HG02610 (cell line): ENCODE data around the gene SH2D3A.

Experiments used
- ATAC-seq: cut with Tn5 transposase; IDR thresholded peaks from one replicate; pipeline ENCODE4 v1.9.1; 2021; ENCODE audit warnings: mild to moderate bottlenecking, moderate library complexity; ENCODE audit not compliant: unreplicated experiment

SH2D3A gene

DNA sequence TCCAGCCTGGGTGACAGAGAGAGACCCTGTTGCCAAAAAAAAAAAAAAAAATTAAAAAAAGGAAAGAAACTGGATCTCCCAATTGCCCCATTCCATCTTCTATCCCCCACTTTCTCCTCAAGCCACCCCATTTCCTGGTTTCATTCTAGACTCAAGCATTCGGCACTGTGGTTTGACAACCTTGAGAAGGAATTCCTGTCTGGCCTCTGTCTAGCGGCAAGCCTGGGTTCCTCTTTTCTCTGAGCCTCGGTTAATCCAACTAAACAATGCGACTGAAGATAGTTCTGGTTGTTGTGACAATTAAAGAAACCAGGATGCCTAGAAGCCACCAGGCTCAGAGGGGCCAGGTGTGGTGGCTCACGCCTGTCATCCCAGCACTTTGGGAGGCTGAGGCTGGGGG, 43.5 kb downstream of the SH2D3A start:
- no peak for ATAC-seq

DNA sequence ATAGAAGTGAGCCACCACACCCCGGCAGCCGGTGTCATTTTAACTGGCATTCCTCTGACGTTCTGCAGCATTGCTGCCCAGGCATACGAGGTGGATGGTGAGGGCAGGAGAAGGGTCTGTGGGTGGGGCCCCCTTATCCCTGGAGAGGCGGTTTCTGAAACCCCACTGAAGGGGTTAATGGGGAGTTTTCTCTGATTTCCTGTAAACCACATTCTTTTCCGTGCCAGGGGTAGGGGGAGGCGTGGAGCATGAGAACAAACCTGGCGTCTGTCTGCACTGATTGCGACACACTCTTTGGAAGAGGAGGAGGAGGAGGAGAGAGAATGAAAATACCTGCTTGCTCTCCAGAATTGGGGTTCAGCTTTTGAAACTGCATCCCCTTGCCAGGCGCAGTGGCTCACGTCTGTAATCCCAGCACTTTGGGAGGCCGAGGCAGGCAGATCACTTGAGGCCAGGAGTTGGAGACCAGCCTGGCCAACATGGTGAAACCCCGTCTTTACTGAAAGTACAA, 44.1 kb downstream of the SH2D3A start:
- no peak for ATAC-seq

- no peak for ATAC-seq
Observed at GRCh38 chr19:6721773-6722172, 45.5 kb downstream of the SH2D3A start.

DNA sequence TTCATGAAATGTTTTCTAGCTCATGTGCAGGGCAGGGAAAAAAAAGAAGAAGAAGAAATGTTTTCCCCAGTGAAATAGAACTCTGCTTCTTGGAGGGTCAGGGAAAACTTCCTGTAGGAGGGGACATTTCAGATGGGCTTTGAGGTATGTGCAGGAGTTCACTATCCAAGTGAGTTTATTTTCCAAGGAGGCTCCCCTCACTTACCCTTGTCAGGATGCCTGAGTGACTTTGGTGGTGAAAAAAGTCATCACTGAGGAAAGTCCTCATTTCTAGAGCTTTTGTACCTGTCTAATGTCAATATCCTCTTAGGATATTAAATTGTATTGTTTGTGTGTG, 46.1 kb downstream of the SH2D3A start:
- ATAC-seq: no peak

DNA sequence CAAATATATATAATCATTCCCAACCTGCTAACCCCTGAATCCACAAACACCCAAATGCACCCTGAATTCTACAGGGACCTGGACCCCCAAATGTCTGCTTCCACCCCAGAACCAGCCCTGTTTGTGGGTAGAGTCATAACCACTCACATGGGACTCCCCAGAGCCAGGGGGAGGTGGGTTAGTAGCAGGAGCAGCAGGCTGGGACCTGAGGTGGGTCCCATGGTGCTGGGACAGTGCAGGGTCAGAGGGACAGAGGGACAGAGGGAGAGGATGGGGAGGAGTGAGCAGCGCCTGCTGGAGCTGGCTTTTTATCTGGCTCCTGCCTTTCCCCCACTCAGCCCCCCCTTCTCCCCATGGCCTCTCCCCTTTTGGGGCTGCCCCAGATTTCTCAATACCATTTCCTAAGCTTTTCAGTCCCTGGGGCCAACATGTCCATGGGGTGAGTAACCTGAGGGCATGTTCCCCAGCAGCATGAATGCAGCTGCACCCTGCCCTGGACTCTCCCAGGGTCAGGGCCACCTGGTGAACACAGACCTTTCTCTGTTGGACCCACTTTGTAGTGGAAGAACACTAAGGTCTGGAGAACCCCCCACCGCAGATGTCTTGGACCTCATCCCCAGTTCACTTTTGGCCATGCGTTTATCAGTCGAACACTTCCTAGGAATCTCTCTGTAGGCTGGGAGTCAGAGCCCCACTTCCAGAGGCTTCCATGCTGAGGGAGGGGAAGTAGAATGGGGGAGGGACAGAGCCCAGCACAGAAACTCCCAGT, 46.7 kb downstream of the SH2D3A start, which contains the start of gene C3:
C3 (minus strand) TSS at position 282 of the 769 bp plus-strand sequence; CDS start at position 221, 61 bp downstream.
- ATAC-seq: no peak

GRCh38 chr19:6719992-6720368, 47.3 kb downstream of the SH2D3A start:
- no peak for ATAC-seq

DNA sequence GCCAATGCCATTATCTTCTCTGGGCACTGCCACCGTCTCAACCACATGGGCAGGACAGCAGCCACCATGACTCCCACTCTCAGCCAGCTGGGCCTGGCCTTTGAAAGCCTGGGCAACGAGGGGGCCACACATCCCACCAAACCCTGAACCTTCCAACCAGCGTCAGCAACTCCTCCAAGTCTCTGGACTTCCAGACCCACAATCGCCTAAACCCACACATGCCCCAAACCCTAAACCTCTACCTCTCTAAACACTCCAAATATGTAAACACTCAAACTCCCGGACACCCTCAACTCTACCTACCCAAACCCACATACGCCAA, 47.7 kb downstream of the SH2D3A start:
- no peak for ATAC-seq

DNA sequence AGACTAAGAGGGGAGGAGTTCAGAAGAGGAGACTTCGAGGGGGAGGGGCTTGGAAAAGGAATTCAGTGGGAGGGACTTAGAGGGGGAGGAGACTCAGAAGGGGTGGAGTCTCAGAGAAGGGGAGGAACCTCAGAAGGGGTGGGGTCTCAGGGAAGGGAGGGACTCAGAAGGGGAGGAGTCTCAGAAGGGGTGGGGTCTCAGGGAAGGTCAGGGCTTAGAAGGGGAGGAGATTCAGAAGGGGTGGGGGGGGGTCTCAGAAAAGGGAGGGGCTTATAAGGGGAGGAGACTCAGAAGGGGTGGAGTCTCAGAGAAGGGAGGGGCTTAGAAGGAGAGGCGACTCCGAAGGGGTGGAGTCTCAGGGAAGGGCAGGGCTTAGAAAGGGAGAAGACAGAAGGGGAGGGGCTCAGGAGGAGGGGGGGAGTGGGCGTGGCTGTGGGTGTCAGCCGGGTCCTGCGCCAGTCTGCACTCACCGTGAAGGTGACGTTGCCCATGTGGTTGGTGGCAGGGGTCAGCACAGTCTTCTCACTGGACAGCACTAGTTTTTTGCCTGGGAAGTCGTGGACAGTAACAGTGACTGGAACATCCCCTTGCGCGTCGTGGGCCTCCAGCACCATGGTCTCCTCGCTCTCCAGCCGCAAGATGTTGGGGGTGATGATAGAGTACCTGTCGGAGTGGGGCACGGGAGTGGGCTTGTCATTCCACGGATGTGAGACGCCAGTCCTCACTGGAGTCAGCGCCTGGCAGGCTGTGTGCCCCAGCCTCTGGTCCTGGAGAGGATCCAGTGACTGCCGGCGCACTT, 48.3 kb downstream of the SH2D3A start:
- ATAC-seq: no peak

GRCh38 chr19:6718111-6718740, 49.0 kb downstream of the SH2D3A start:
- ATAC-seq: no peak

DNA sequence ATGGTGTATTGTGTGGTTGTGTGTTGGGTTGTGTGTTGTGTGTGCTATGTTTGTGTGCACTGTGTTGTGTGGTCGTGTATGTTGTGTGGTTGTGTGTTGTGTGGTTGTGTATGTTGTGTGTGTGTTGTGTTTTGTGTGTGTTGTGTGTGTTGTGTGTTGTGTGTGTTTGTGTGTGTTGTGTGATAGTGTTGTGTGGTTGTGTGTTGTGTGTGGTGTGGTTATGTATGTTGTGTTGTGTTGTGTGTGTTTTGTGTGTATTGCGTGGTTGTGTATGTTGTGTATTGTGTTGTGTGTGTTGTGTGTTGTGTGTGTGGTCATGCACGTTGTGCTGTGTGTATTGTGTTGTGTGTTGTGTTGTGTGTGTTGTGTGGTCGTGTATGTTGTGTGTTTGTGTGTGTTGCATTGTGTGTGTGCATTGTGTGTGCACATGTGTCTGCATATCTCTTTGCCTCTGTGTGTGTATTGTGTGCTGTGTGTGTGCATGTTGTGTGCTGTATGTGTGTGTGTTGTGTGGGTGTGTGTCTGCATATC, 49.7 kb downstream of the SH2D3A start:
- no peak for ATAC-seq

GRCh38 chr19:6717036-6717435, 50.2 kb downstream of the SH2D3A start:
- ATAC-seq: no peak

DNA sequence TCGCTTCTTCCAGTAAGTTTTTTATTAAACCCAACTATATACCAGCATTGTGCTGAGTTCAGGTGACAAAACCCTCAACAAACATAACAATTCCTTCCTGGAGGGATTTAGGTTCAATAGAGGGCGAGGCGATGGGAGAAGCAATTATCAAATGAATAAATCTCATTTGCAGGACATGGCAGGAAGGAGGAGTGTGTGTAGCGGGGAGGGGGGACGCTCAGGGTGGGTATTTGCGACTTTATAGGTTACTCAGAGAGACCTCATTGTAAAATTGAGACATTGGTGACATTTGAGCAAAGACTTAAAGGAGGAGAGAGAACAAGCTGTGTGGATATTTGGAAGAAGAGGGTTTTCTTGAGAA, 50.6 kb downstream of the SH2D3A start:
- no peak for ATAC-seq

GRCh38 chr19:6714749-6715555, 52.3 kb downstream of the SH2D3A start:
- ATAC-seq: no peak

DNA sequence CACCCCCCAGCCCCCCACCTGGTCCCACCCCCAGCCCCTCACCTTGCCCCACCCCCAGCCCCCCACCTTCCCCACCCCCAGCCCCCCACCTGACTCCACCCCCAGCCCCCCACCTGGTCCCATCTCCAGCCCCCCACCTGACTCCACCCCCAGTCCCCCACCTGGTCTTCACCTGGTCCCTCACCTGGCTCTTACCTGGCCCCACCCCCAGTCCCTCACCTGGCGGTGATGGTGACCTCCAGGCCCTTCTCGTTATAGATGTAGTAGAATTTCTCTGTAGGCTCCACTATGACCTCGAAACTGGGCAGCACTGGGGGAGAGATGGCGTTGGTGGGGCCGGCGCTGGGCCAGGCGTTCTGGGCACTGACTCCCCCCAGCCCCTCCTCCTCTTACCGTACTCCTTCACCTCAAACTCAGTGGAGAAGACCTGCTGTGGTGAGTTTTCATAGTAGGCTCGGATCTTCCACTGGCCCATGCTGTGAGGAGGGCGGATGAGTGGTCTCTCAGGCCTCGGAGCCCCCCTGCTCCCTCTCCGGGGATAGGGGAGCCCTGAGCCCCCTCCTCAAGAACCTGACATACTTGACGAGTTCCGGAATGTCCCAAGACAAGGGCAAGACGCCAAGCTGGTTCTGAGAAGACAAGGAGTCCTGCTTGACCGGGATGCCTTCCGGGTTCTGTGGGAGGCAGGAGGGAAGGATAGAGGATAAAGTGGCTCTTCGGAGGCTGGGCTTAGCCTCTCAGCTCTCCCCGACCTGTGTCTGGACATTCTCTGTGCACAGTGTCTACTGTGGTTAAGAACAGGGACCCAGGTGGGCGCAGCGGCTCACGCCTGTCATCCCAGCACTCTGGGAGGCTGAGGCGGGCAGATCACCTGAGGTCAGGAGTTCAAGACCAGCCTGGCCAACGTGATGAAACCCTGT, 53.2 kb downstream of the SH2D3A start:
- ATAC-seq: no peak

GRCh38 chr19:6712692-6713670, 54.3 kb downstream of the SH2D3A start:
- no peak for ATAC-seq

DNA sequence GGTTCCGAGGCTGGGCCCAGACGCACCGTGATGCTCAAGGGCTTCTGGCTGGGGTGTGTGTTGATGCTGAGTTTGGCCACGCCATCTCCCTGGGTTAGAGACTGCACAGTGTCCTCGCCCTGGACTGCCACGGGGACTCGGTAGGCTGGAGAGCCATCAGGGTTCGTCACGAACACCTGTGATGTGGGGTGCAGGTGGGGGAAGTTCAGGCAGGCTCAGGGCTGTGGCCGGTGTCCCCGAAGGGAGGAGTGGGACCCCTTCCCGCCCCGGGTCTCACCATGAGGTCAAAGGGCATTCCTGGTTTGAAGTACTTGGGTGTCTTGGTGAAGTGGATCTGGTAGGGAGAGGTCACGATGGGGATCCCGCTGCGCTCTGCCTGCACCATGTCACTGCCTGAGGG, 55.0 kb downstream of the SH2D3A start:
- no peak for ATAC-seq

DNA sequence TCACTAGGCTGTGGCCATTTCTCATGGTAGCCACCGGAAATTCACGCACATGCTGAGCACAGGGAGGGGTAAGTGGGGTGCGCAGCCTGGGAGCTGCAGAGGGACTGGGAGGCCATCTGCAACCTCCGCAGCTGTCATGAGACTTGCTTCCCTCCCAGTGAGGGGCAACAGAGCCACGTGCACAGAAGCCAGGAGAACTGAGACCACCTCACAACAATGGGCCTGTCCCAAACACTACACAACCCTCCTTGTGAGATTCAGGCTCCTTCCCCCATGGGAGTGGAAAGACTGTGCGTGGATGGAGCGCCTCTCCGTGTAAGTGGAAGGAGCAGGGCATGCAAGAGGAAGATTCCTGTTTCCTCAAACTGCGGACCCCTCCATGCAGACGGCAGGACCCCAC, 55.6 kb downstream of the SH2D3A start:
- no peak for ATAC-seq

- no peak for ATAC-seq
Observed at GRCh38 chr19:6711078-6711361, 56.2 kb downstream of the SH2D3A start.
